ENCODE results near the gene FRS2.
"Not testable (repeated sequence)": the region's sequence is repeated elsewhere in the genome, so short reads cannot be mapped to it uniquely, and the experiment has no call there.

Gene FRS2

GRCh38 chr12:69600804-69601203 lies 130.6 kb downstream of the FRS2 start:
- Mint-ChIP-seq H3K27ac (no peak overlapping the region), H3K4me3 (no peak overlapping the region), H3K27me3 (ENCODE audit: low read depth, poor library complexity) (no peaks in the 10 kb centered on the region), H3K4me1 (no peaks in the 10 kb centered on the region), H3K36me3 (ENCODE audit: low read depth) (peaks cover 74% of the 10 kb centered on the region), H3K9me3 (peaks cover 9% of the 10 kb centered on the region)
- DNase-seq = no peak
- no peak for TF ChIP-seq CTCF (IDR thresholded peaks at IDR 0.05)

GRCh38 chr12:69601962-69602685 lies 131.9 kb downstream of the FRS2 start:
- no peak for TF ChIP-seq CTCF (IDR thresholded peaks at IDR 0.05)
- Mint-ChIP-seq H3K4me1 (no peaks in the 10 kb centered on the region), H3K27me3 (ENCODE audit: low read depth, poor library complexity) (no peaks in the 10 kb centered on the region), H3K4me3 (no peak overlapping the region), H3K27ac (peak overlapping the region; percentile 50), H3K36me3 (ENCODE audit: low read depth) (peaks cover 65% of the 10 kb centered on the region), H3K9me3 (peaks cover 9% of the 10 kb centered on the region)
- no peak for DNase-seq

- no peak for DNase-seq
- Mint-ChIP-seq H3K27me3 (ENCODE audit: low read depth, poor library complexity) (no peaks in the 10 kb centered on the region), H3K9me3 (peaks cover 9% of the 10 kb centered on the region), H3K4me3 (no peak overlapping the region), H3K36me3 (ENCODE audit: low read depth) (peaks cover 56% of the 10 kb centered on the region), H3K4me1 (no peaks in the 10 kb centered on the region), H3K27ac (no peak overlapping the region)
- no peak for TF ChIP-seq CTCF (IDR thresholded peaks at IDR 0.05)
These were observed 132.8 kb downstream of the FRS2 start for GRCh38 chr12:69602954-69603353.

- not testable (repeated sequence) for H3K27ac Mint-ChIP-seq; DNase-seq; H3K27me3 Mint-ChIP-seq (ENCODE audit: low read depth, poor library complexity); H3K4me3 Mint-ChIP-seq; H3K9me3 Mint-ChIP-seq; H3K4me1 Mint-ChIP-seq
- H3K36me3 Mint-ChIP-seq (ENCODE audit: low read depth) = peaks cover 50% of the 10 kb centered on the region
These were observed 133.4 kb downstream of the FRS2 start for GRCh38 chr12:69603556-69603955.

GRCh38 chr12:69604275-69604674 lies 134.1 kb downstream of the FRS2 start:
- H3K27me3 Mint-ChIP-seq (ENCODE audit: low read depth, poor library complexity); H3K4me3 Mint-ChIP-seq; DNase-seq; H3K27ac Mint-ChIP-seq; H3K4me1 Mint-ChIP-seq; H3K9me3 Mint-ChIP-seq: not testable (repeated sequence)
- H3K36me3 Mint-ChIP-seq (ENCODE audit: low read depth) = peaks cover 45% of the 10 kb centered on the region

GRCh38 chr12:69608114-69608513 lies 137.9 kb downstream of the FRS2 start:
- Mint-ChIP-seq H3K27ac (no peak overlapping the region), H3K27me3 (ENCODE audit: low read depth, poor library complexity) (peaks cover 4% of the 10 kb centered on the region), H3K4me3 (no peak overlapping the region), H3K4me1 (no peaks in the 10 kb centered on the region), H3K9me3 (peaks cover 2% of the 10 kb centered on the region), H3K36me3 (ENCODE audit: low read depth) (peaks cover 10% of the 10 kb centered on the region)
- DNase-seq = no peak
- TF ChIP-seq CTCF (IDR thresholded peaks at IDR 0.05) = no peak

- Mint-ChIP-seq H3K9me3 (no peaks in the 10 kb centered on the region), H3K4me3 (no peak overlapping the region), H3K36me3 (ENCODE audit: low read depth) (peaks cover 2% of the 10 kb centered on the region), H3K27ac (no peak overlapping the region), H3K27me3 (ENCODE audit: low read depth, poor library complexity) (peaks cover 7% of the 10 kb centered on the region), H3K4me1 (no peaks in the 10 kb centered on the region)
- TF ChIP-seq CTCF (IDR thresholded peaks at IDR 0.05) = no peak
- no peak for DNase-seq
These were observed 139.9 kb downstream of the FRS2 start for GRCh38 chr12:69610126-69610525.
